Vagina (tissue), 2 donors: ENCODE measurements around the gene DCDC2C.

Experiments used
- CTCF ChIP-seq, 3 experiments: fragments of 450-650 bp in 2 of 3; fragments of 200-600 bp in 1 of 3; sonication (generic) in 1 of 3; IDR thresholded peaks; one replicate each; pipeline ENCODE4 v1.5.1; 2017 to 2019; ENCODE audit warnings: antibody characterized with exemption in 3 of 3, mild to moderate bottlenecking in 2 of 3, moderate library complexity in 2 of 3
- POLR2A ChIP-seq, 2 donors: fragments of 450-650 bp; IDR thresholded peaks; one replicate each; pipeline ENCODE4 v1.6.1; 2017; ENCODE audit warnings: antibody characterized with exemption in 2 of 2, mild to moderate bottlenecking in 2 of 2, moderate library complexity in 2 of 2
- POLR2AphosphoS5 ChIP-seq, 2 donors: sonication (generic); formaldehyde crosslinking; IDR thresholded peaks; one replicate each; pipeline ENCODE4 v1.9.0; 2017; ENCODE audit warnings: antibody characterized with exemption in 2 of 2, mild to moderate bottlenecking in 2 of 2, low read depth in 1 of 2; ENCODE audit not compliant: insufficient read depth in 1 of 2

- TF ChIP-seq CTCF (IDR thresholded peaks at IDR 0.05) (no peak), POLR2A (IDR thresholded peaks at IDR 0.05) (no peak), POLR2AphosphoS5 (IDR thresholded peaks at IDR 0.05; ENCODE audit: insufficient read depth in 1 of 2, low read depth in 1 of 2) (no peak)
Measured at GRCh38 chr2:3793249-3793648, 89.9 kb downstream of the DCDC2C start.
